Measurements from ENCODE around the gene CNTN5.

Gene CNTN5

DNA sequence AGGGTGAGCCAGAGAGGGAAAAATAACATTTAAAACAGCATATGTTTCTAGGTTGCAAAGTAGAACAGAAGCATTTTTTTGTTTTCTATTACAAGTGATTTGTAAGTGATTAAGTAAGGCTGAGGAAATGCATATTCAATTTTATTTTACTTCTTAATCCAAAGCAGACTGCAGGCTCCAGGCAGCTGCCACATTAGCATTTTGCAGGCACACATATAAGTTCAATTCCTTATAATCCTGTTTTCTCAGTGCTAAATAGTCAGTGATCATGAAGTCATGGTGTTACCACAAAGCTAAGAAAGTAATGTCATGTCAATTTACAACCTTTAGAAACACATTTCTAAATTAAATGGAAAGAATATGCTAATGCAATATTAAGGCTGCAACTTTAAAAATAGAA, 149.8 kb downstream of the CNTN5 start:
- H3K27ac ChIP-seq, result no peak overlapping the region
- TF ChIP-seq, protein P1, sequence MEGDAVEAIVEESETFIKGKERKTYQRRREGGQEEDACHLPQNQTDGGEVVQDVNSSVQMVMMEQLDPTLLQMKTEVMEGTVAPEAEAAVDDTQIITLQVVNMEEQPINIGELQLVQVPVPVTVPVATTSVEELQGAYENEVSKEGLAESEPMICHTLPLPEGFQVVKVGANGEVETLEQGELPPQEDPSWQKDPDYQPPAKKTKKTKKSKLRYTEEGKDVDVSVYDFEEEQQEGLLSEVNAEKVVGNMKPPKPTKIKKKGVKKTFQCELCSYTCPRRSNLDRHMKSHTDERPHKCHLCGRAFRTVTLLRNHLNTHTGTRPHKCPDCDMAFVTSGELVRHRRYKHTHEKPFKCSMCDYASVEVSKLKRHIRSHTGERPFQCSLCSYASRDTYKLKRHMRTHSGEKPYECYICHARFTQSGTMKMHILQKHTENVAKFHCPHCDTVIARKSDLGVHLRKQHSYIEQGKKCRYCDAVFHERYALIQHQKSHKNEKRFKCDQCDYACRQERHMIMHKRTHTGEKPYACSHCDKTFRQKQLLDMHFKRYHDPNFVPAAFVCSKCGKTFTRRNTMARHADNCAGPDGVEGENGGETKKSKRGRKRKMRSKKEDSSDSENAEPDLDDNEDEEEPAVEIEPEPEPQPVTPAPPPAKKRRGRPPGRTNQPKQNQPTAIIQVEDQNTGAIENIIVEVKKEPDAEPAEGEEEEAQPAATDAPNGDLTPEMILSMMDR (IDR thresholded peaks at IDR 0.05), result no peak
- H3K27me3 ChIP-seq, result no peaks in the 10 kb centered on the region
- H3K4me1 ChIP-seq, result no peaks in the 10 kb centered on the region
- no peaks in the 10 kb centered on the region for H3K9me3 ChIP-seq
- intact Hi-C loops (cut with DNase I; ENCODE audit: low total_unique reads), result no loop called here
- no peak for DNase-seq
- H3K4me3 ChIP-seq, result no peak overlapping the region
- no peaks in the 10 kb centered on the region for H3K36me3 ChIP-seq

DNA sequence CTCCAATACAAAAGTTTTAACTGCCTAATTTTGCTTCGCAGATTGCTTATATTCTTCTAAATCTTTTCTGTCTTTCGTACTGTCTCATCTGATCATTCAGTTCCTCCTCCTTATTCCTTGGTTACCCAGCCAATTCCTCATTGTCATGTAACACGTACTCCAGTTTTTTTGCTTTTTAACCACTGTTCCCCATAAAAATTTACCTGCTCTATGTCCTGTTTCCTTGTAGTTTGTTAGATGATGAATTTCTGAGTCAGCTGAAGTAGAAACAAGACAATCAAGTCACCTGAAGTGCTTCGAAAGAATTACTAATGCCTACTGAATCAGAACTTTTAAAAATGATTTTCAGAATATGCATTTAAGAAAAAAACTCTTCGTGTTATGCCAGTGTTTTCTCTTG, 150.6 kb downstream of the CNTN5 start:
- no peaks in the 10 kb centered on the region for H3K9me3 ChIP-seq
- no peaks in the 10 kb centered on the region for H3K27me3 ChIP-seq
- TF ChIP-seq, protein P1 (IDR thresholded peaks at IDR 0.05), result no peak
- no peak overlapping the region for H3K27ac ChIP-seq
- no peak overlapping the region for H3K4me3 ChIP-seq
- no peaks in the 10 kb centered on the region for H3K4me1 ChIP-seq
- no peak for DNase-seq
- intact Hi-C loops (cut with DNase I; ENCODE audit: low total_unique reads), result no loop called here
- H3K36me3 ChIP-seq, result no peaks in the 10 kb centered on the region

DNA sequence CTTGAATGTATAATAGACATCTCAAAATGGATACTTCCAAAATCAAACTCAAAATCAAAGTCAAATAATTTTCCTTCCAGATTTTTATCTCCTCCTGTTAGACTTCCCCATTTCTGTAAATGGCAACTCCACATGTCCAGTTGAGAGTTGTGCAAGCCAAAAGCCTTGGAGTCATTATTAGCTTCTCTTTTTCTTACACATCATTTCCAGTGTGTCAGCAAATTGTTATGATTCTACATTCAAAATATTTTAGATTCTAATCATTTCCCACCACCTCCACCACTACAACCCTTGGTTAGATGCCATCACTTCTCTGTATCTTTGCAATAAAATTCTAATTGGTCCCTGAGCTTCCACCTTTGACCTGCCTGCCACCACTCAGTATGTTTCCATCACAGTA, 155.7 kb downstream of the CNTN5 start:
- intact Hi-C loops (cut with DNase I; ENCODE audit: low total_unique reads), result no loop called here
- Histone ChIP-seq H3K9me3 (no peaks in the 10 kb centered on the region), H3K27ac (no peak overlapping the region)

DNA sequence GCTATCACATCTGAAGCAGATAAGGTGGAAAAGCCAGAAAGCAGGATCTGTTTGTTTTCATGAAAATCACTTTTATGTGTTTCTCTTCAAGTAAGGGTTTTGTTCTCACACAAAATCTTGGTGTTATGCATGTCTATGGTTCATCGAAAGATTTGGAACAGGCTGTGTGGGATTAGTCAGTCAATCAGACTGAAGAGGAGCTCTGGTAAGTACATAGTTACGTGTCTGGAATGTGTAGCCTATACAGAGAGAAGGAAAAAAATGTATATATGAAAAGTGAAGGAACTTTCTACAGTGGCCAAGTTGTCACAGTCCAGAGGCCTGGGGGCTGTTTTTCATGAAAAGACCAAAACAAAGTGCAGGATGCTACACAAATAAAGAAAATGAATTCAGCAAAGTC, 156.7 kb downstream of the CNTN5 start:
- Histone ChIP-seq H3K36me3 (no peaks in the 10 kb centered on the region), H3K4me3 (no peak overlapping the region), H3K4me1 (no peaks in the 10 kb centered on the region), H3K27ac (no peak overlapping the region), H3K27me3 (no peaks in the 10 kb centered on the region), H3K9me3 (no peaks in the 10 kb centered on the region)
- TF ChIP-seq, protein P1 (IDR thresholded peaks at IDR 0.05), result no peak
- intact Hi-C loops (cut with DNase I; ENCODE audit: low total_unique reads), result no loop called here
- no peak for DNase-seq

More for the DNA sequence above, 155.7 kb downstream of the CNTN5 start:
- no peak overlapping the region for H3K4me3 ChIP-seq
- H3K27me3 ChIP-seq, result no peaks in the 10 kb centered on the region
- TF ChIP-seq, protein P1 (IDR thresholded peaks at IDR 0.05), result no peak
- no peaks in the 10 kb centered on the region for H3K36me3 ChIP-seq
- H3K4me1 ChIP-seq, result no peaks in the 10 kb centered on the region
- DNase-seq, result no peak

DNA sequence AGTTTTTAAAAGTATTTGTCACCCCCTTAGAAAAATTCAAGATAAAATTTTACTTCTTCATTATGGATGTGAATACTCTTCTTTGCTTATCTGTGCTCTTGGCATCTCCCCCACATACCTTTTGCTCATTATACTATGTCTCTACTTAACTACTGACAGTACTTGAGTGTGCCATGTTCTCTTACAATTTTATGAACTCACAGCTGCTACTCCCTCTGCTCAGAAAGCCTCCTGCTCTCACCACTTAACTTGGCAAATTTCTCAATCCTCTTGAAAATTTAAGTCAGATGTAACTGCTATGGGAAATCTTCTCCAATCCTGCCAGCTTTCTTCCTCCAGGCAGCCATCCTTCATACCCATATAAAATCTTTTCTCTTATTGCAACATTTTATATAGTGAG, 163.4 kb downstream of the CNTN5 start:
- H3K36me3 ChIP-seq, result no peaks in the 10 kb centered on the region
- no peak overlapping the region for H3K27ac ChIP-seq
- TF ChIP-seq, protein P1 (IDR thresholded peaks at IDR 0.05), result no peak
- no peaks in the 10 kb centered on the region for H3K9me3 ChIP-seq
- no peak overlapping the region for H3K4me3 ChIP-seq
- intact Hi-C loops (cut with DNase I; ENCODE audit: low total_unique reads), result no loop called here
- H3K27me3 ChIP-seq, result no peaks in the 10 kb centered on the region
- H3K4me1 ChIP-seq, result no peaks in the 10 kb centered on the region
- no peak for DNase-seq

DNA sequence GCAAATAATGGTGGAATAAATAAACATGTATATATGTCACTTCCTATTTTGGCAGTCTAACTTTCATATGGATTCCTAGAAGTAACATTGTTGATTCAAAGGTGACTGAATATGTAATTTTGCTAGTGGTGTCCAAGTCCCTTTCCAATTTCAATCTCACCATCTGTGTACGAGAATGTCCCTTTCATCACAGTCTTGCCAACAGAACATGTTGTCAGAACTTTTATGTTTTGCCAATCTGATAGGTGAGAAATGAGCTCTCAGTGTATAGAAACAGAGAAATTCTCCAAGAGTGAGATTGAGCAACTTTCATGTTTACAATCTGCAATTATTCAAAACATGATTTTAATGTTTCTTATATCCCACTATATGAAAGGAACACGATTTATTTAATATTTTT, 167.5 kb downstream of the CNTN5 start:
- intact Hi-C loops (cut with DNase I; ENCODE audit: low total_unique reads), result no loop called here
- no peak for DNase-seq
- Histone ChIP-seq H3K36me3 (no peaks in the 10 kb centered on the region), H3K4me1 (no peaks in the 10 kb centered on the region), H3K27ac (no peak overlapping the region), H3K27me3 (no peaks in the 10 kb centered on the region), H3K4me3 (no peak overlapping the region), H3K9me3 (no peaks in the 10 kb centered on the region)
- TF ChIP-seq, protein P1 (IDR thresholded peaks at IDR 0.05), result no peak
